ENCODE measurements around the gene SGIP1.
A peak's percentile ranks its signal among the peaks of the same experiment; 100 is the strongest.
"Not testable (repeated sequence)": the region's sequence is repeated elsewhere in the genome, so short reads cannot be mapped to it uniquely, and the experiment has no call there.

SGIP1 gene

GRCh38 chr1:66761221-66761620, 227.3 kb downstream of the SGIP1 start:
- no peak for DNase-seq (ENCODE audit: low read depth, low spot score)

DNA sequence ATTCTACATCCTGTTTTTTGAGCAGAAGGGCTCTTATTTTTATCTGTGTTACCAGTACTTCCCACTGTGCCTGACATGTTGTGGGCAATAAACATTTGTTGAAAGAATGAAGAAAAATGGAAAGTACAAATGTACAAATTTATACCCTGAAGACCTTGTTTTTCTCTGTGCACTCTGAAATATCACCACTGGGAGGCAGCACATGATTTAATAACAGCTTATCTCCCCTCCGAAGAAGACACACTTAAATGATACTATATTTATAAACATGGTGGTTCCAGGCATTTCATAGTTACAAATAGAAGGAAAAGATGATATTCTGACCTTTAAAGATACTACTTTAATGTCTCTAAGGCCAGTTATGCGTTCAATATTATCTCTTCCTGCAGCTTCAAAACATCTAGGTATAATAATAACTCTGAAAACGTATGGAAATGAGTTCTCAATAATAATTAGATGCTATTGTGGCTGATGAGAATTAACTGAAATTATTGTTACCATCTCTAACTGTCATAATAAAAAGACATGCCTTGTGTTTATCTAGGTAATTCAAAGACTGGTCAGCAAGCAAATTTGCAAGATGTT, 231.1 kb downstream of the SGIP1 start:
- DNase-seq (ENCODE audit: low read depth, low spot score) = peak; percentile 68

DNA sequence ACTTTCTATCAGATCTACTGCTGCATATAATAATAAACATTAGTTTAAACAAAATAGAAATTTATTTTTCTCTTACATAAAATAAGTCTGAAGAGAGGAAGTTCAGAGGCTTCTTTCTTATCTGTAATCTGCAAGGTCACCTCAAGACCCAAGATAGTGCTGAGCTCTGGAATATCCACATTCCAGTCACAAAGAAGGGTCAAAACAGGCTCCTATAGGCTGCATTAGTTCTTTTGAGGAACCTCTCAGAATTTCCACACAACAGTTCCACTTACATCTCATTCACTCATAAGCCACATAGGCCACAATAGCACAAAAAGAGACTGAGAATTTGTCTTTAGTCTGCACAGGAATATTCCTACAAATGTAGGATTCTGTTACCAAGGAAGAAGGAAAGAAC, 233.7 kb downstream of the SGIP1 start:
- DNase-seq (ENCODE audit: low read depth, low spot score) = no peak

- DNase-seq (ENCODE audit: low read depth, low spot score) = no peak
These were observed 235.0 kb downstream of the SGIP1 start for GRCh38 chr1:66768965-66769364.

GRCh38 chr1:66769512-66770229, 235.7 kb downstream of the SGIP1 start:
- DNase-seq (ENCODE audit: low read depth, low spot score) = no peak

DNA sequence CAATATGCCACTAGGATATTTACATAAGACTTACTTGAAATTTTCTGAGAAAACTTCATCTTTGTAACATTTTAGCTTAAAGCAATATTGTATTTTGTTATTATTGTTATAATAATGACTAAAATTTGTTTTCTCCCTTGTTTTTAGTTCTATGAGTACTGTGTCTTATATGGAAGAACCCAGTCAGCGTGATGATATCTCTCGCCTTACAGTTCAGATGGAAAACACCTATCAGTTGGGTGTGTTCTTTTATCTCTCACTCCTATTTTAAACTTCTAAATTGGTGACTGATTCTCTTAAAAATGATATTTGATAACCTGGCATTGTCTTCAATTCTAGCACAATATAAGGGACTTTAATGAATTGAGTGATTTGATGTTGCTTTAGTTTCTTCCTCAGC, 236.3 kb downstream of the SGIP1 start:
- no peak for DNase-seq (ENCODE audit: low read depth, low spot score)

GRCh38 chr1:66770694-66771093, 236.7 kb downstream of the SGIP1 start:
- no peak for DNase-seq (ENCODE audit: low read depth, low spot score)

DNA sequence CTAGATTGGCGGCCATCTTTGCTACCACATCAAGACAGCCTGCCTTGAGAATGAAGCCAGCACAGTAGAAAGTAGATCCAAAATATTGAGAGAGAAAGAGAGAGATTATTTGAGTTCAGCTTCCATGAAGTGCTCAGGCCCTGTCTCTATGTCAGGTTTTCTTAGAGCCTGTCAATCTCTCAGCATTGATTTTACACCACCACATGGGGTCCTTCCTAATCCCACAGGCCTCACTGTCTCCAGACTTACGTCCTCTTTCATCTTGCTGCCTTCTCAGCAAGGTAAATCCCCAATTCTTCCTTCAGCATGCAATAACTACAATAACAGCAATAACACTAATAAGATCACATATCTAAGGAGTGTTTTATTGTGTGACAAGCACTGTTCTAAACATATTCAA, 239.3 kb downstream of the SGIP1 start:
- no peak for DNase-seq (ENCODE audit: low read depth, low spot score)

DNA sequence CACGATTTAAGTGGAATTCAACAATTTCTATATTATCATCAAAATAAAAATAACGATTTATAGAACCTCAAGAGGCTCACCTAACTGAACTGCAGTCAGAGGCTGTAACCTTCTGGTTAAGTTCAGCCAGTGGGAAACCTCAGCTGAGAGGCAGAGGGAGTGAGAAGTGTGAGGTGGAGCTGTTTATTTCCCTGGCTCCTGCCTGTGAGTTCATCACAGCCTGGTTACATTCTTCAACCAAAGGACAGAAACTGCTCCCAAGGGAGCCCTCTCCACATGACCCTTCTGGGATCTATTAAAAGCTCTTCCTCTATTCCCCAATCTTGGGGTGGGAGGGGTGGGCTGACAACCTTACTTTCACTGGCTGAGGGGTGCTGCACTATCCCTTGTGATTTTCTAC, 240.5 kb downstream of the SGIP1 start:
- no peak for DNase-seq (ENCODE audit: low read depth, low spot score)

DNA sequence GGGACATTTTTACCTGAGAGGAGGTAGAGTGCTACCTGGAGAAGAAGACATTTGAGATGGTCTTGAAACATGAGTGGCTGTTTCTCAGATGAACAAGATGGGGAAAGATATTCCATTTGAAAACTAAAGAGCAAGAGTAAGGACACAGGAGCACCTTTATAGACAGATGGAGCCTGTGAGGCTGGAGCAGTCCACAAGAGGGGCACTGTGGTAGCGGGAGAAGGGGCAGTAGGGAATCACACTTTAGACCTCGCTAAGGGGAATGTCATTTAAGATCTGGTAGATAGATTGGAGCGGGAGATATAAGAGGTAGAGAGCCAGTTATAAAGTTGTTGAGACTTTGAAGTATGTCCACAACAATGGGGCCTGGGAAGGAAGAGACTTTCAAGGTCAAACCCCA, 241.7 kb downstream of the SGIP1 start:
- DNase-seq (ENCODE audit: low read depth, low spot score) = no peak

GRCh38 chr1:66777831-66778230, 243.9 kb downstream of the SGIP1 start:
- no peak for DNase-seq (ENCODE audit: low read depth, low spot score)

GRCh38 chr1:66778266-66778665, 244.3 kb downstream of the SGIP1 start:
- no peak for DNase-seq (ENCODE audit: low read depth, low spot score)

DNA sequence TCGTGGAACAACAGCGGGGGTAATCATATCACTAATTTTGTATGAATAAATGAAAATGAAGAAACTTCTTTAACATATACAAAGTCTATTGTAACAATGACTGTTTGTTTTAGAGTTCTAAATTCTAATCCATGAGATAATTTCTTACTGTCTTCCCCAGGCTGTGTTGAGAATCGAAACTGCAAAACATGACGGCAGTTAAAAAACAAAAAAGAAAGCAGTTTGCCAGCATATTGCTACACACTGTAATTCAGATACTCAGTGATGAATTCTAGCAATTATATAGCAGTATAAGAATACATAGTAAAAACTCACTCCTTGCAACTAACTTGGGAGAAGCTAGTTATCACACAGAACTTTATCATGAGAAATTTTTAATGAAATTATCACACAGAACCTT, 245.0 kb downstream of the SGIP1 start:
- DNase-seq (ENCODE audit: low read depth, low spot score) = no peak

DNA sequence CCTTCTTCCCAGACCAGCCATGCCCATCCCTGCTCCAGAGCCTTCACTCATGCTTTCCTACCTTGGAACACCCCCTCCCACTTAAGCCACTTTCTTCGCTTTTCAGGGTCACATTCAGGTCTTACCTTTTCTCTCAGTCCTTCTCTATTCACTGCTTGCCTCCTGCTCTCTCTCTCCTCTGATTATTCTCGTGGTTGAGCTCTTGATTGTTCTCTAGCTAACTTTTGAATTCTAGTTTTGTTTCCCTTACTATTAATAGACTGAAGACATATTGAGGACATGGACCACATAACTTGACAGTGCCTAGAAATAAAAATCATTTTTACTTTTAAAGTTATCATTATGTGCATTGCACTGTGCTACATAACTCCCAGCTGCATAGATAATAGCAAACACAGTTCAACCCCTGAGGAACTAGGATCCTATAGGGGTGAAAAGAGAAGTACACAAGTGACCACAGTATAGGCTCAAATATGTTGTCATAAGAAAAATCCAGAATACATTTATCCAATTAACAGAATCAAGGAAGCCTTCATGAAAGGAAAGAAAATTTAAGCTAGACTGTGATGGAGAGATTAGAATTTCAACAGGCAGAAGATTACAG, 245.6 kb downstream of the SGIP1 start:
- no peak for DNase-seq (ENCODE audit: low read depth, low spot score)

DNA sequence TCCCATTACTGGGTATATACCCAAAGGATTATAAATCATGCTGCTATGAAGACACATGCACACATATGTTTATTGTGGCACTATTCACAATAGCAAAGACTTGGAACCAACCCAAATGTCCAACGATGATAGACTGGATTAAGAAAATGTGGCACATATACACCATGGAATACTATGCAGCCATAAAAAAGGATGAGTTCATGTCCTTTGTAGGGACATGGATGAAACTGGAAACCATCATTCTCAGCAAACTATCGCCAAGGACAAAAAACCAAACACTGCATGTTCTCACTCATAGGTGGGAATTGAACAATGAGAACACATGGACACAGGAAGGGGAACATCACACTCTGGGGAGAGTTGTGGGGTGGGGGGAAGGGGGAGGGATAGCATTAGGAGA, 251.8 kb downstream of the SGIP1 start:
- DNase-seq (ENCODE audit: low read depth, low spot score) = not testable (repeated sequence)

- DNase-seq (ENCODE audit: low read depth, low spot score) = no peak
These were observed 253.7 kb downstream of the SGIP1 start for GRCh38 chr1:66787641-66788040.

- no peak for DNase-seq (ENCODE audit: low read depth, low spot score)
These were observed 254.4 kb downstream of the SGIP1 start for GRCh38 chr1:66788231-66788939.

DNA sequence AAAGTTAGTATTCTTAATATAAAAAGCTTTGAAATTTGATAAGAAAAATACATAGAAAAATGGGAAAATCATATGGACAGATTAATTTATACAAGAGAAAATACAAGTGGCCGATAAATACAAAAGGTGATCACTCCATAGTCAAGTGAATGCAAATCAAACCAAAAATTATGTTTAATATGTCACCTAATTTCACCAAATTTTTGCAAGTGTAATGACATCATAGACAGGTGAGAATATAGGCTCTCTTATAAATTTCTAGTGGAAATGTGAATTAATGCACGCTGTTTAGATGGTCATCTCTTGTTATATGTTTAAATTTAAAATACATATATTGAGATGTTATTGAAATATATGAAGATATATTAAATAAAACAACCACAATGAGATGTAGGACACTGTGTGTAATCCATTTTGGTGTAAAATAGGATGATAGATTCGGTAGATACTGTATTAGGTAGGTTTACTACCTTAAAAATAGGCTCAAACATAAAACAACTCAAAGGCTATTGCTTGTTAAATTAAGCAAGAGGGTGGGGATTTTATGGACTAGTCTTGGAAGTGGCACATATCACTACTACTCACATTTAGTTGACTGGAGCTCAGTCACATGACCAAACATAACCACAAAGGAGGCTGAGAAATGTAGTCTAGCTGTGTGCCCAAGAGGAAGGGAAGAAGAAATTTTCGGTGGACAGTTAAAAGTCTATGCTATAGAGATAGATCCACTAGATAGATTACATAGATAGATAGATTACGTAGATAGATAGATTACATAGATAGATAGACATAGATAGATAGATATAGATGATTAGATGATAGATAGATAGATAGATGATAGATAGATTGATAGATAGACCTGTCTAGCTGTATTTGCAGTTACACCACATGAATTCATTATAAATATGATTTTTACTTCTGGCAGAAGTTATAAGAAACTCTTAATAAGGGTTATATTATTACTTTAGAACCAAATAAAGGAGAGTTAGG, 258.0 kb downstream of the SGIP1 start:
- DNase-seq (ENCODE audit: low read depth, low spot score) = no peak

DNA sequence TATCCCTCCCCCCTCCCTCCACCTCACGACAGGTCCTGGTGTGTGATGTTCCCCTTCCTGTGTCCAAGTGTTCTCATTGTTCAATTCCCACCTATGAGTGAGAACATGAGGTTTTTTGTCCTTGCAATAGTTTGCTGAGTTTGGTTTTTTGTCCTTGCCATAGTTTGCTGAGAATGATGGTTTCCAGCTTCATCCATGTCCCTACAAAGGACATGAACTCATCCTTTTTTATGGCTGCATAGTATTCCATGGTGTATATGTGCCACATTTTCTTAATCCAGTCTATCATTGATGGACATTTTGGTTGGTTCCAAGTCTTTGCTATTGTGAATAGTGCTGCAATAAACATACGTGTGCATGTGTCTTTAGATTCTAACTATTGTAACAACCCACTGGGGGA, 261.9 kb downstream of the SGIP1 start:
- DNase-seq (ENCODE audit: low read depth, low spot score) = not testable (repeated sequence)

All from astrocyte of the hippocampus (primary cell).